ENCODE measurements around the gene TNNI2. TPM values are rescaled to one million over a fixed set of nuclear protein-coding genes. Genes with fewer than 3 reads are reported as not detected.

TNNI2 gene
- total RNA-seq, 1 donor from 2014 or later, result 6.9 TPM

DNA sequence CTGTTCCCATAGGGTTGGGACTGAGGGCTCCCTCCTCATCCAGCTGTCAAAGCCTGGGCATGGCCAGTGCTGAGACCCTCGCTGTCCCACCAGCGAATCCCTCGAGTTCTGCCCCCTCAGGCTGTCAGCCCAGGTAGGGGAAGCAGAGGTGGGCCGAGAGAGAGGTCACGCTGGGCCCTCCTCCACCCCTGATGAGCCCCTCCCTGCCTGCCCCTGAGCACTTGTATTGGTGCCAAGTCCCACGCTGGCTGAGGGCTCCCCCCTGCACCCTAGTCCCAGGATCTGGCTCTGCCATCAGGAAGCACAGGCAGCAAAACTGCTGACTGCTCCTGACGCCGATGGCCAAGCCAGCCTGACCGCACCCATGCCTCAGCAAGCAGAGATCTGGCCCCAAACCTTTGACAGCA is 49.6 kb downstream of the TNNI2 start:
- Histone ChIP-seq H3K27ac (no peak overlapping the region), H3K4me1 (no peaks in the 10 kb centered on the region), H3K27me3 (no peaks in the 10 kb centered on the region), H3K36me3 (no peaks in the 10 kb centered on the region), H3K4me3 (no peak overlapping the region), H3K9me3 (no peaks in the 10 kb centered on the region)
- ATAC-seq (no peak), DNase-seq (no peak)
- TF ChIP-seq, protein P1, sequence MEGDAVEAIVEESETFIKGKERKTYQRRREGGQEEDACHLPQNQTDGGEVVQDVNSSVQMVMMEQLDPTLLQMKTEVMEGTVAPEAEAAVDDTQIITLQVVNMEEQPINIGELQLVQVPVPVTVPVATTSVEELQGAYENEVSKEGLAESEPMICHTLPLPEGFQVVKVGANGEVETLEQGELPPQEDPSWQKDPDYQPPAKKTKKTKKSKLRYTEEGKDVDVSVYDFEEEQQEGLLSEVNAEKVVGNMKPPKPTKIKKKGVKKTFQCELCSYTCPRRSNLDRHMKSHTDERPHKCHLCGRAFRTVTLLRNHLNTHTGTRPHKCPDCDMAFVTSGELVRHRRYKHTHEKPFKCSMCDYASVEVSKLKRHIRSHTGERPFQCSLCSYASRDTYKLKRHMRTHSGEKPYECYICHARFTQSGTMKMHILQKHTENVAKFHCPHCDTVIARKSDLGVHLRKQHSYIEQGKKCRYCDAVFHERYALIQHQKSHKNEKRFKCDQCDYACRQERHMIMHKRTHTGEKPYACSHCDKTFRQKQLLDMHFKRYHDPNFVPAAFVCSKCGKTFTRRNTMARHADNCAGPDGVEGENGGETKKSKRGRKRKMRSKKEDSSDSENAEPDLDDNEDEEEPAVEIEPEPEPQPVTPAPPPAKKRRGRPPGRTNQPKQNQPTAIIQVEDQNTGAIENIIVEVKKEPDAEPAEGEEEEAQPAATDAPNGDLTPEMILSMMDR (IDR thresholded peaks at IDR 0.05), result no peak
- intact Hi-C loops (cut with DNase I), result no loop called here

DNA sequence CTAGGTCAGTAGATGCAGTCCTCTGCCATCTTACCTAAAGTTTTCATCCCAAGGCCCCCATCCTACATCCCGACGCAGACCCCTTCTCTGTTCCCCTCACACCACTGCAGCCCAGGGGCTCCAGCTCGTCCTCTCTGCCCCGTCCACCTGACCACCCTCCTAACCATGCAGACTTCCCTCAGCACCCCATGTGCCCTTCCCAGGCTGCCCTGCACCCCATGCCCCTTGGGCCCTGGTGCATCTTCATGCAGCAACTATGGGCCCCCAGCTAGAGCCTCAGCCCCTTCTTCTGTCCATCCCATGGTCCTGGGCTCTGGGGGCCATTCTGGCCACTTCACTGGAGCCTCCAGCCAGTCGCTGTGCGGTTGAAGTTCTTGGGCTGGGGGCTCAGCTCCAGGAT is 50.0 kb downstream of the TNNI2 start:
- H3K36me3 ChIP-seq, result no peaks in the 10 kb centered on the region
- H3K4me3 ChIP-seq, result no peak overlapping the region
- DNase-seq (no peak), ATAC-seq (no peak)
- H3K27ac ChIP-seq, result no peak overlapping the region
- H3K4me1 ChIP-seq, result no peaks in the 10 kb centered on the region
- no peaks in the 10 kb centered on the region for H3K9me3 ChIP-seq
- intact Hi-C loops (cut with DNase I), result no loop called here
- TF ChIP-seq, protein P1 (IDR thresholded peaks at IDR 0.05), result no peak
- no peaks in the 10 kb centered on the region for H3K27me3 ChIP-seq

DNA sequence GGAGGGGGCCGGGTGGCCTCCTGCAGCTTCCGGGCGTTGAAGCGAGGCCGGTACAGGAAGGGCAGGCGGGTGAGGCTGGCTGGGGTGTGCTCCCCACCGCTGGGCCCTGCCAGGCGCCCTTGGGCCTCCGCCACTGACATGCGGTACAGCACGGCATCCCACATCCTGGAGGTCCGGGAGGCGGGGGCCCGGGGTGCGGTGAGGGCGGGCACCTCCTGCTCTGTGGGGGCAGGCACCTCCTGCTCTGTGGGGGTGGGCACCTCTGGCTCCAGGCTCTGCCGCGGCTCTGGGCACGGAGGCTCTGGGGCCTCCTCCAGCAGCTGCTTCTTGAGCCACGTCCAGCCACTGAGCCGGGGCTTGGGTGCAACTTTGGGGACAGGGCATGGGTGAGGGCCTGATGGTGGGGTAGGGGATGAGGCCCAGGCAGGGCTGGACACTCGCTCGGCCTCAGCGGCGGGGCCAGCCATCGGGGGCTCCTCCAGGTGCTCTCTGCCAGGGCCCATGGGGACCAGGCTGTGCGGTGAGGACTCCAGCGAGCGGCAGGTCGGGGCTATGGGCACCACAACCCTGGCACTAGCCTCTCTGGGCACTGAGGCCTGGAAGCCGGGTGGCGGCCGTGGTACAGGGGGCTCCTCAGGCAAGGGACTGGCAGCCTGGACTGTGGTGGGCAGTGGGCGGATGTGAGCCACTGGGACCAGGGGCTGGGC is 50.6 kb downstream of the TNNI2 start:
- intact Hi-C loops (cut with DNase I), result no loop called here
- TF ChIP-seq, protein P1 (IDR thresholded peaks at IDR 0.05), result no peak
- no peaks in the 10 kb centered on the region for H3K27me3 ChIP-seq
- DNase-seq, result peak; percentile 71
- no peaks in the 10 kb centered on the region for H3K9me3 ChIP-seq
- peak overlapping the region; percentile 17 for H3K27ac ChIP-seq
- no peak overlapping the region for H3K4me3 ChIP-seq
- ATAC-seq, result peak; percentile 64
- no peaks in the 10 kb centered on the region for H3K4me1 ChIP-seq
- H3K36me3 ChIP-seq, result no peaks in the 10 kb centered on the region

DNA sequence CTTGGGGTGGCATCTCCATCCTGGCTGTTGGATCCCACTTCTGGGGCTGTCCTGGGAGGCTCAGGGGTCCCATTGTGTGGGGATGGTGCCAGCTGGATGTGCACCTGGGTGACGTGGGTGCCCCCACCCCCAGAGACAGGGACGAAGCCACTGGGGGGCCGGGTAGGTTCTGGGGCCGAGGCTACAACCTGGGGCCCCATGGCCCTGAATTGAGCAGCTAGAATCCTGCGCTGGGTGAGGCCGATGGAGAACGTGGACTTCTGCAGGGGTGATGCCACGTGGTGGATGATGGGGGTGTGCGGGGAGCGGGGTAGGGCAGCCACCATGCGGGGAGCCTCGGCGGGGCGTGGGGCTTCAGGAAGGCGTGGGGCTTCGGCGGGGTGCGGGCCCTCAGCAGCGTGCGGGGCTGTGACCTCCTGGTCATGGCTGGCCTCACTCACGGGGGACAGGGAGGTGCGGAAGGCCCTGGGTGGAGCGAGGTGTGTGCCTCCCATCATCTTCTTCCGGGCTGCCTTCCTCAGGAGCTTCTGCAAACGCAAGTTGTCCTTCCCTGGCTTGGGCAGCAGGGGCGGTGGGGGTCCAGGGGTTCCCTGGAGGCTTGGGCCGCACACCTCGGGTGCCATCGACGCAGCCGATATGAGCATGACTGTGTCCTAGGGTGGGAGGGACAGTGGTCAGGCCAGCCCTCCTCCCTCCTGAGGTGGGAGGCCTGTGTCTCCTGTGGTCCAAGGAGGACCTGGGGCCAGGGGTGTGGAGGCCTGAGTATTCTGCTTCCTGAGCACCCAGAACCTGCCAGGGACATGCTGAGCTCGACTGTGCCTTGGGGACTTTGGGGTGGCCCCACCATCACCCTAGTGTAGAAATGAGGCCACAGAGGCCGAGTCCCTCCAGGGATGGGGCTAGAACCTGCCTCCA is 51.4 kb downstream of the TNNI2 start:
- H3K27ac ChIP-seq, result peak overlapping the region; percentile 17
- DNase-seq (peak; percentile 57), ATAC-seq (peak; percentile 3)
- H3K9me3 ChIP-seq, result no peaks in the 10 kb centered on the region
- TF ChIP-seq, protein P1 (IDR thresholded peaks at IDR 0.05), result no peak
- no peaks in the 10 kb centered on the region for H3K27me3 ChIP-seq
- H3K4me1 ChIP-seq, result no peaks in the 10 kb centered on the region
- no peak overlapping the region for H3K4me3 ChIP-seq
- H3K36me3 ChIP-seq, result no peaks in the 10 kb centered on the region
- intact Hi-C loops (cut with DNase I), result no loop called here

Small RNA genes lying within 50 kb of the gene (microRNA-seq; reads per million reads assigned to microRNA genes)
- gene MIR4298 (ENCODE audit: borderline microRNAs expressed), result not detected
- 0.66 reads per million for gene MIR7847 (ENCODE audit: borderline microRNAs expressed)

Other genes starting within 250 kb of the TNNI2 start
- not detected for gene KRTAP5-2, start 240.7 kb upstream of the TNNI2 start, total RNA-seq
- gene KRTAP5-3, start 230.5 kb upstream of the TNNI2 start, total RNA-seq, result not detected
- gene KRTAP5-4, start 216.8 kb upstream of the TNNI2 start, total RNA-seq, result not detected
- gene KRTAP5-5, start 209.2 kb upstream of the TNNI2 start, total RNA-seq, result not detected
- not detected for gene KRTAP5-6, start 141.8 kb upstream of the TNNI2 start, total RNA-seq
- gene IFITM10, start 88.4 kb upstream of the TNNI2 start, total RNA-seq, result 7.9 TPM
- gene CTSD, start 75.1 kb upstream of the TNNI2 start, total RNA-seq, result 2,038 TPM
- gene SYT8, start 4.0 kb upstream of the TNNI2 start, total RNA-seq, result 12.5 TPM
- 78.2 TPM for gene LSP1, start 14.1 kb downstream of the TNNI2 start, total RNA-seq
- not detected for gene PRR33, start 52.9 kb downstream of the TNNI2 start, total RNA-seq
- 0.43 TPM for gene TNNT3, start 80.7 kb downstream of the TNNI2 start, total RNA-seq
- gene MRPL23, start 108.4 kb downstream of the TNNI2 start, total RNA-seq, result 58.6 TPM
- gene H19, start 158.9 kb downstream of the TNNI2 start, total RNA-seq, result 55.8 TPM